GM10847 (cell line): ENCODE data around the gene COP1.

ENCODE experiments used
- POLR2A ChIP-seq: IDR thresholded peaks from 2 replicates; pipeline ENCODE4 v1.6.1; 2011; ENCODE audit not compliant: insufficient read length; ENCODE audit errors: extremely low read depth

The COP1 gene

DNA sequence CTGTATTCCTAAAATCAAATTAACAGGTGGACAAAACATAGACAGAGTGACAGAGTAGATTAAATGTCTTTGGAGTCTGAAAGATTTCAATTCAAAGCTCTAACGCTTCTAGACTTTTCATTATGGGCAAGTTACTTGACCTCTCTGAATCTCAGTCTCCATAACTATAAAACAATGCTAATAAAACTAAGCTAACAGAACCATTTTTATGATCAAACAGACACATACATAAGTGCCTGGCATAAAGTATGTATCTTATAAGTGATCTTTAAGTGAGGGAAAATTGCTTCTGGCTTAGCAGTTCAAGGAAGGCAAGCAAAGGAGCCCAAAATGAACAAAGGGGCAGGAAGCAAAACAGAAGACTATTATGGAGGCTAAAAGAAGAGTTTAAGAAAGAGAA, 246.9 kb downstream of the COP1 start:
- TF ChIP-seq POLR2A = no peak

DNA sequence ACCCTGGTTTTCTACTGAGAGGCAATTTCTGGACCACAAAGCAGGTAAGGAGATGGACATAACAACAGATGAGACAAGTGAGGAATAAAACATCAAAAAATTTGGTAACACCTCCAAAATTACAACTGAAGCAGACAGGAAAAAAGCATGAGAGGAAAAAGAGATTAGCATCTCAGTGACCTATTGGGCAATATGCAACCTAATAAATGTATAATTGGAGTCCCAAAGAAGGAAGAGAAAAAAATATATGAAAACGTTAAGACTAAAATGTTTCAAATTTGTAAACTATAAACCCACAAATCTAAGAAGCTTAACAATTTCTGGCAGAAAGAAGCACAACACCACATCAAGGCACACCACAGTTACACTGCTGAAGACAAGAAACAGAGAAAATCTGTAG, 255.5 kb downstream of the COP1 start:
- TF ChIP-seq POLR2A = no peak

- no peak for TF ChIP-seq POLR2A
Observed at GRCh38 chr1:175947771-175948170, 259.3 kb downstream of the COP1 start.

- TF ChIP-seq POLR2A = no peak
Observed at GRCh38 chr1:175944591-175944990, 262.5 kb downstream of the COP1 start.

- TF ChIP-seq POLR2A = no peak
Observed at GRCh38 chr1:175941164-175941563, 265.9 kb downstream of the COP1 start.

DNA sequence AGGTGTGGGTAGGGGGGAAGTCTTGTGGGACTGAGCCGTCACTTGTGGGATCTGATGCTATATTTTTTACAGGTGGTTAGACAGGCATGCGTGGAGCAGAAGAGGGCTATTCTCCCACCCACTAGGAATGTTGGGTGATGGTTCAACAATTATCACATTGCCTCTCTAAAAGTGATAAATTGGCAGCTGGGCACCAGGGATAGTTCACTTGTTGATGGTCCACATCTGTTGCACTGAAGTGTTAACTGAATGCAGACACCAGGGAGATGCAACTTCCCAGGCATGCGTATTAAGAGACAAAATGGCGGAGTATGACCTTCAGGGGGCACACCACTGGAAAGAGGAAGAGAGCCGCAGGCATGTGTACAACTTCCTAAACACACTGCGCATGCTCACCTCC, 270.4 kb downstream of the COP1 start:
- no peak for TF ChIP-seq POLR2A

- TF ChIP-seq POLR2A = no peak
Observed at GRCh38 chr1:175935566-175936115, 271.4 kb downstream of the COP1 start.

DNA sequence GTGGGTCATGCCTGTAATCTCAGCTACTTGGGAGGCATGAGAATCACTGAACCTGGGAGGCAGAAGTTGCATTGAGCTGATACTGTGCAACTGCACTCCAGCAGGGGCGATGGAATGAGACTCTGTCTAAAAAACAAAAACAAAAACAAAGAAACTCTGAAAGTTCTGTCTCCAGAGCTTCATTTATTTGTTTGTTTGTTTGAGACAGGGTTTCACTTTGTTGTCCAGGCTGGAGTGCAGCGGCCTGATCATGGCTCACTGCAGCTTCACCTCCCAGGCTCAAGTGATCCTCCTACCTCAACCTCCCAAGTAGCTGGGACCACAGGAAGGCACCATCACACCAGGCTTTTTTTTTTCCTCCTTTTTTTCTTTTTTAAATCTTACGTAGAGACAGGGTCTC, 271.9 kb downstream of the COP1 start:
- TF ChIP-seq POLR2A = no peak

- TF ChIP-seq POLR2A = no peak
Observed at GRCh38 chr1:175933801-175934200, 273.3 kb downstream of the COP1 start.

- no peak for TF ChIP-seq POLR2A
Observed at GRCh38 chr1:175927944-175928343, 279.1 kb downstream of the COP1 start.

GRCh38 chr1:175922254-175922881, 284.7 kb downstream of the COP1 start:
- TF ChIP-seq POLR2A = no peak

DNA sequence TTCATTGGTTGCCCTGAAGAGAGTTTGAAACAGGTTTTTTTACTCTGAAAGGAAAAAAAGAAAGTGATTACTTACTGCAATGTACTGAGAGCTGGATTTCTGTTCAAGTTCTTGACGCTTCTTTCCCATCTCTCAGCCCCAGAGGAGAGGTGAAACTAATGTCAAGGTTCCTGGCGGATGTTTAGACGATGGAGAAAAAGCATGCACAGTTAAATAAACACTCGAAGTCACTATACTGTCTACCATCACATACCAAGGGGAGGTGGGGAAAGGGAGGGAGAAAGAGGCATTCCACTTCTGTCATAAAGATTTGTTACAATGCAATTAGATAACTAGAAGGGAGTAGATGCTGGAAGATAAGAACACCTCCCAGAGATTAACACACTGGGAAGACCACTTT, 286.7 kb downstream of the COP1 start:
- TF ChIP-seq POLR2A = no peak

DNA sequence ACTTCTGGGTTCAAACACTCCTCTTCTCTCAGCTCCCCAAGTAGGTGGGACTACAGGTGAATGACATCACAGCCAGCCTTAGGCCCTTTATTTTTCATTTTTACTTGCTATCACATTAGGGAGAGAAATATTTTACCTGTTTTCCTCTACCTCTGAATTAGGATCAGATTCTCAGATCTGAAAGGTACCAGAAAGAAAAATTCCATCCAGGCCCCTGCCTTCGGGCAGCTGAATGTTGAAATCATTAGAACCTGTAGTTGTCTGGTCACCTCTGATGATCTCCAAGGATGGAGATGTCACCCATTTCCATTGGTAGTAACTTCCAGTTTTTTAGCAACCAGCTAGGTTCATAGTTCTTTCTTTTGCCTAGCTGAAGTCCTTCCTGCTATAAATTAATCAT, 288.1 kb downstream of the COP1 start:
- TF ChIP-seq POLR2A = no peak

- TF ChIP-seq POLR2A = no peak
Observed at GRCh38 chr1:175918364-175918801, 288.7 kb downstream of the COP1 start.

- no peak for TF ChIP-seq POLR2A
Observed at GRCh38 chr1:175914115-175914514, 293.0 kb downstream of the COP1 start.

DNA sequence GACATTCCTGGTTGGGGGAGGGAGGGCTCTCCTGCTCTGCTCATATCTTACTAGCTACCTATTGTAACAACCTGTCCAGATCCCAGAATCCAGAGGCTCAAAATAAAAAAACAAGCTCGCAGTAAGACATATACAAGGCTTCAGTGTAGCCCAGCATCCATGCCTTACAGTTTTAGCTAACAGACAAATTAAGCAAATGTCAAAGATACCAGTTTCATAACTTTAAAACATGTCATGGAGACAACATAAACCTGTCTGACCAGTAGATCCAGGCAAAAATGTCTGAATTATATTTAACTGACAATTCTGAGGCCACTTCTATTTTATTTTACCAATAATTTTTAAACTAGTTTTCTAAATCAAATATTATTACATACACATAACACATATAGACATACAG, 295.9 kb downstream of the COP1 start:
- no peak for TF ChIP-seq POLR2A

- TF ChIP-seq POLR2A = no peak
Observed at GRCh38 chr1:175906370-175906769, 300.7 kb downstream of the COP1 start.
